GM18520 (cell line): ENCODE measurements around the gene ARF6.
"Not testable (repeated sequence)": the region's sequence is repeated elsewhere in the genome, so short reads cannot be mapped to it uniquely, and the experiment has no call there.

Source experiments
- ATAC-seq: cut with Tn5 transposase; IDR thresholded peaks from one replicate; pipeline ENCODE4 v1.9.1; 2021; ENCODE audit not compliant: unreplicated experiment

ARF6 gene

DNA sequence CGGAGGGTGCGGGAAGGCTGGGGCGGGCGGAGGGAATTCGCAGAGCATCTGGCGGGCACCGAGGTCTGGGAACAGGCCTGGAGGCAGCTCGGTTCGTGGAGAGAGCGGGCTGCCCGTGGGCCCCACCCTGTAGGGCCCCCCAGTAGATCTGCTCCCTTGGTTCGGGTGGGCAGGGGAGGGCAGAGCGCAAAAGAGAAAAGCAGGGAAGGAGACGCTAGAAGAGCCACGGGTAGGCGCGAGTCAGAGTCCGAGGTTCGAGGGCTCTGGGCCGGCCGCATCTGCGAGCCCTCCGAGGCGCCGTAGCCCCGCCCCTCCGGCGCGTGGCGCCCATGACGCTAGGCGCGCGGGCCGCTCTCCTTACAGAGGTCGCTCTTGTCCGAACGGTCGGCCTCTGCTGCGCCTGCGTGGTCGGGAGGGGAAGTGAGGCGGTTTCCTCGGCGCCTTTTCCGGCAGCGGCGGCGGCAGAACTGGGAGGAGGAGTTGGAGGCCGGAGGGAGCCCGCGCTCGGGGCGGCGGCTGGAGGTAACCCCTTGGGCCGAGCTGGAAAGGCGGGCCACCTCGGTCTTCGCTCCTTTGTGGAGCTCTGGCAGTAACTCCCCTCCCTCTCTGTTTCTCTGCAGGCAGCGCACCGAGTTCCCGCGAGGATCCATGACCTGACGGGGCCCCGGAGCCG, at the start of gene ARF6:
Gene ARF6 (plus strand): TSS at position 447 of the 673 bp plus-strand sequence. CDS start 655 bp downstream, outside the sequence.
- peak; percentile 75 for ATAC-seq

DNA sequence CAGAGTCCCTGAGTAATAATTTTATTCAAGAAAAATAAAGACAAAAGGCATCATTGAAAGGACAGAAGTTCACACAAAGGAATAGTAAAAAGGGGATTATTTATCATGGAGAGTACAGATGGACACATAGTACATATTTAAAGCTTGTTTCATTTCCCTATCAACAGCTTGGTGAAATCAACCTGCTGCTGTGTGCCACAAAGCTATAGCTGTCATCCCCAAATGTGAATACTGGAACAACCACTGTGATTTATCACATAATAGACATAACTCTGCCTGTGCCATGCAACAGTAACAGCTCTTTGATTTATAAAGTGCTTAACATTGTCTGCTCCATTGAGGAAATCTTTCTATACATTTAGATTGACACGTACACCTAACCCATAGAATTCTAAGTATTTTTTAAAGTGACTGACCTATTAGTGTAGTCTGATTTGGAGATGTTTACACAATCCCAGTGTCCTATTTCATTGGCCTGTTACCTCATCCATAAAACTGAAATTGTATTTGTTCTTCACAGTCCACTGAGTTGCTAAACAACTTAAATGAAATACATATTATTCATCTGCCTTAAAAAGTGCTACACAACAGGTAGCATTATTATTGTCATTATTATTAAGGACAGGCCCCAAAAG, 43.6 kb upstream of the ARF6 start:
- ATAC-seq = no peak

DNA sequence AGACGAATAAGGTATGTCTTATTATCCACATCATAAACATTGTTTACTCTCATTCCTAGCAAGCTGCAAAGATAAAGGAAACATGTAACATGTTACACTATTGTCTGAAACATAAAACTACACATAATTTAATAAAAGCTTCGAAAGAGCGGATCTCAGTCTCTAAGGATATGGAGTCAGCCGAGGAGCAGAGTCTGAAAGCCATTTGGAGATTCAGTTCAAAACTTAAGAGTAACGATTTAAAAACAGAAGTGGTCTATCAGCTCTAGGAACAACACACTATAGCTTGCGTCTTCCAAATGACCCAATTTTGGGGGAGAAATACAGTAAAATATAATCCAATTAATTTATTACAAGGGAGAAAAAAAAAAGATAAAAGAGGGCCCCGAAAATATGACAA, 41.1 kb upstream of the ARF6 start:
- no peak for ATAC-seq

DNA sequence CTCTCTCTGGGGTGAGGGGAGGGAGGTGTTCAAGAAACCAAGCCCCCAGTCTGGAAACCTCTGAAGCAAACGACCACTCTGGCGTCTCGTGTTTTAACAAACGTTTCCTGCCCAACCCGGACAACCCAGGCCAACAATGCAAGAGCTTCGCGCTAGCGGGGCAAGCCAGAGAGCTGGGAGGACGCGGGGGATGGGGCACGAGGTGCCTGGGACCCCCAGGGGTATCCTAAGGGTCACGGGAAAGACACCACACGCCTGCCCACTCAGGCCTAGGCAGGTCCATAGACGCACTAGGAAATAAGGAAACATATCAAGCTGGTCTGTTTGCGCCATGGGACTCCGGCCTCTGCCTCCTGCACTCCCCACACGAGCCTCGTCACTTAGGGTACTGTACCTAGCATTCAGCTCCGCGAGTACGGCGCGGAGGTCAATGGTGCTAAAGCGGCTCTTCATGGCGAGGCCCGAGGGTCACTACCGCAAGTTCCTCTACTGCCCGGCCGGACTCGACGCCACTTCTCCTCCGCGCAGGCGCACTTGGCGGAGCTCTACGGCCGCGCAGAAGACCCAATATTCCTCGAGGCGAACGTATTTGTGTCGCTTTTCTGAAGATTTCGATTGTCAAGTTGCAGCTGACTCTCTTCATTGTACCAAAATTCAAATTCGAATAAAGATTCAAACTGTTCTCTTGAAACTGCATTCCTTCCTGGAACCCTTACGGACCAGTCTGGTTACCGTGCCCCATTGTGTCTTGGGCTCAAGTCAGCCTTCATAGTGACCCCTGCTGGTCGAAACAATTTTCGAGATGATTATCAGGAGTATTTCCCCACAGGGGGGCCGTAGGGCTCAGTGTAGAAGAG, 40.4 kb upstream of the ARF6 start, which contains the start of gene NEMF:
Gene NEMF (minus strand): TSS at position 488 of the 857 bp plus-strand sequence. CDS start 35 bp downstream, at position 453.
- ATAC-seq = peak; percentile 70

DNA sequence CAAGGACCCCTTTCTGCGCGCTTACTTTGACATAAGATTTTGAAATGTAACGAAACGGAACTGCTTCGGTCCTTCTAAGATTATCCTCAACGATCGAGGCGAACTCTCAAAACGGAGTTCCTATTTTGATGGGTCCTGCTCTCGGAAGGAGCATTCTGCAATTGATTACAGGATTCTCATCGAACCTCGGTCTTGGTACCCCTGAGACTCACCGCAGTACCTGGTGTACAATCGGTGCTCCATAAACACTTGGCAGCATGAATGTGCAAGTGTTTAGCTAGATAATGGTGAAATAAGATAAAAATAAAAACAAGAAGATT, 39.8 kb upstream of the ARF6 start:
- no peak for ATAC-seq

DNA sequence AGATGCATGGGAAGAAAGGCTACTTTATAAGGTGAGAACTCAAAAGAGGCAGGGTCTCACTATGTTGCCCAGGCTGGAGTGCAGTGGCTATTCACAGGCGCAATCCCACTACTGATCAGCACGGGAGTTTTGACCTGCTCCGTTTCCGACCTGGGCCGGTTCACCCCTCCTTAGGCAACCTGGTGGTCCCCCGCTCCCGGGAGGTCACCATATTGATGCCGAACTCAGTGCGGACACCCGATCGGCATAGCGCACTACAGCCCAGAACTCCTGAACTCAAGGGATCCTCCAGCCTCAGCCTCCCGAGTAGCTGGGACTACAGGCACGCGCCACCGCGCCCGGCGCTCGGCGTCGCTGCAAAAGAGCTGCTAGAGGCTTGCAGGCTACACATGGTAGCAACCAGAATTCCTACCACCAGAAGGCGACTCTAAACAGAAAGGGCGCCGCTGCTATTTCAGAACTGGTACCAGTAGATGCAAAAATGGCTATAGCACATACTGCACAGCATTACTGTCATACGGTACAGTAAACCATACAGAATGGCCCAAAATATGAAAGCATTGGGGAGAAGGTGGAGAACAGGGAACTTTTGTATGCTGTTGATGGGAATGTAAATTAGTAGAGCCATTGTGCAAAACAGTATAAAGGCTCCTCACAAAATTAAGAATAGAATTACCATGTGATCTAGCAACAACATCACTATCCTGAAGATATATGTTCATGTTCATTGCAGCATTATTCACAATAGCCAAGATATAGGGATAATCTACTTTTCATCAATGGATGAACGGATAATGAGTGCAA, 39.1 kb upstream of the ARF6 start:
- ATAC-seq = no peak

DNA sequence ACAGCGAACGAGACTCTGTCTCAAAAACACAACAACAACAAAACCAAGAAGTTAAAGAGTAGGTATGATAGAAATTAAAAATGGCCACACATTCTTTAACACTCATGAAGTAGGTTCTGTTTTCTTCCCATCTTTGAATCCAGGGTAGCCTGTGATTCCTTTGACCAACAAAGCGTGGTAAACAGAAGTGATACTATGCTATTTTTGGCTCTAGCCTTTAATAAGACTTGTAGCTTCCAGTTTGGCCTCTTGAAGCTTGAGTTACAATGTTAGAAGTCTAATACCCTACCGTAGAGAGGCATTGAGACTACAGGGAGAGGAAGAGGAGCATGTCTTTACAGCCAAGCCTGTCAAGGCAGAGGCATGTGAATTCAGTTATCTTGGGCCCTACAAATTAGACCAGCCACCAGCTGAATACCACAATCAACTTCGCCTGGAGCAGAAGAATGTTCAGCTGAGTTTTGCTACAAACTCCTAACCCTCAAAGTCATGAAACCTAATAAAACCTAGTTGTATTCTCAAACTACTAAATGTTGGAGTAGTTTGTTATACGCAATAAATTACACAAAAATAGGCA, 35.4 kb upstream of the ARF6 start:
- no peak for ATAC-seq

DNA sequence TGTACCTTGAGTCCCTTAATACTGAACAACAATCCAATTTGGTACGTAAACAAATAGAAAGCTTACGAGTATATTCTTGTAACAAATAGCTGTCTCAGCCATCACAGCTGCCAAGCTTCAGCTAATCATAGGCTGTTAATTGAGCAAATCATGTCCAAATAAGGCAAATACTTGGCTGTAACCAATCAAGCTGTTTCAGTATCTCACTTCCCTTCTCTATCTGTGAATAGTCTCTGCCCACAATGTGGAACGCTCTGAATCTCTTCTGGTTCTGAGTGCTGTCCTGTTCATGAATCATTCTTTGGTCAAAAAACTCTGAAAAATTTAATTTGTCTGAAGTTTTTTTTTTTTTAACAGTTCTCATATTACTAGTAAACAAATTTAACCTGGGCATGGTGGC, 34.5 kb upstream of the ARF6 start:
- ATAC-seq = no peak

DNA sequence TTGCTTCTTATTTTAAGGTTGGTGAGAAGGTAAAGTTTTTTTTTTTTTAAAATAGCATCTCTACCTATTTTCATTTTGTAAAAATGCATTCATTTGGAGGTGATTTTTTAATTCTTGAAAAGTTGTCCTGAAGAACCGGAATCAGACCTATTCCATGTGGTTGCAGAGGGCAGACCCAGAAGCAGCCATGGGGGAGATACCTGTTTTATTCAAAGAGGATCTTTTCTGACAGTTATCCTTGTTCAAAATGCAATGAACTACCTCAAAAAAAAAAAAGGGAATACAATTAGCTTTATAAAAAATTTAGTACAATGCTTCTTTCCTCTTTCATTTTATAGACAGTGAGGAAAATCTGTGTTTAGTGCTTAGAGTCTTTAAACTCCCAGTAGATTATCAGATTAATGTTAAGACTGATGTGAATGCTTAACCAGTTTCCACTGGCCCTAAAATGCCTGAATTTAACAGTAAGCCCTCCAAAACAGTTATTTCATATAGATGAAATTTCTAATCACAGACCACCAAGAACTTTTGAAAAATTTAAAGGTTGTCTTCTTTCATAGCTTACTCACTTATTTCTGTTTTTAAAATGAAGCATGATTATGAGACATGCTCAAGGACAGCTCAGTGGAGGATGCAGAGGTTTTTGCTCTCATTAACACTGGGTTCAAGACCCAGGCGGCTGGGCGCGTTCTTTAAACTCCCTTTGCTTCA, 31.7 kb upstream of the ARF6 start:
- no peak for ATAC-seq

DNA sequence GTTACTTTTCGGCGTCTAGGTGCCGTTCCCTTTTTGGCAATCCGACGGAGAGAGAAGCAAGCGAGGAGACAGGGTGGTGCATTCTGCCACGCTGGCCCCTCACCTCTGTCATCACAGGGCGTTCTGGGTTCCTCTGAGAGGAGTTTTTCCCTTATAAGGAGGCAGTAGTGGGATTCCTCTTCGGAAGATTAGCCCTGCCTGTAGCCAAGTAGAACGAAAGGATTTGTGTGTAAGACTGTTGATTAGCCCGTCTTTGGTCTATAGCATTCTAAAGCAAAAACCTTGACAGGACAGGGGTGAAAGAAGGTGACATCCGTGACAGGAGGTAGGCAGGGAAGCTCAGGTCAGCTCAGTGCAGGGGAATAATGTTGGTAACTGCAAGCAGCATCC, 31.2 kb upstream of the ARF6 start:
- ATAC-seq = no peak

DNA sequence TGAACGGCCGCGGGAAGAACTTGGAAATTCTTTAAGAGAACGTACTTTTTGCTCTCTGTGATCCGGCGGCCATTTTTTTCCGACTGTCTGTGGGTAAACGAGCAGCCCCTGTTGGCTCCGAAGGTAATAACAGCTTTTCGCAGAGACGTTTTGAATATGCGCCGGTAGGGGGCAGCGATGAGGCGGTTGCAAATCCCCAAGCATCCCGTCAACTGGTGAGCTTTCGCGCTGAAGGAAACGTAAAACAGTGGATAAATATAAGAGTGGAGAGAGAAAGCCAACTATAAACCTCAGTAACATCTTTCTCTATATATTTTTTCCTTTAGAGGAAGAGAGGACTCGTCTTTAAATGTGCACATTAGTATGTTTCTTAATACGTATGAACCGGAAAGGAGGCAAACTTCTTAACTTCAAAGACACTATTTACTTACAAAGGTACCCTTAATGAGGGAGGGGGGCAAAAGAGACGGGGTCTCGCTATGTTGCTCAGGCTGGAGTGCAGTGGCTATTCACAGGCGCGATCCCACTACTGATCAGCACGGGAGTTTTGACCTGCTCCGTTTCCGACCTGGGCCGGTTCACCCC, 30.7 kb upstream of the ARF6 start:
- ATAC-seq = peak; percentile 21

DNA sequence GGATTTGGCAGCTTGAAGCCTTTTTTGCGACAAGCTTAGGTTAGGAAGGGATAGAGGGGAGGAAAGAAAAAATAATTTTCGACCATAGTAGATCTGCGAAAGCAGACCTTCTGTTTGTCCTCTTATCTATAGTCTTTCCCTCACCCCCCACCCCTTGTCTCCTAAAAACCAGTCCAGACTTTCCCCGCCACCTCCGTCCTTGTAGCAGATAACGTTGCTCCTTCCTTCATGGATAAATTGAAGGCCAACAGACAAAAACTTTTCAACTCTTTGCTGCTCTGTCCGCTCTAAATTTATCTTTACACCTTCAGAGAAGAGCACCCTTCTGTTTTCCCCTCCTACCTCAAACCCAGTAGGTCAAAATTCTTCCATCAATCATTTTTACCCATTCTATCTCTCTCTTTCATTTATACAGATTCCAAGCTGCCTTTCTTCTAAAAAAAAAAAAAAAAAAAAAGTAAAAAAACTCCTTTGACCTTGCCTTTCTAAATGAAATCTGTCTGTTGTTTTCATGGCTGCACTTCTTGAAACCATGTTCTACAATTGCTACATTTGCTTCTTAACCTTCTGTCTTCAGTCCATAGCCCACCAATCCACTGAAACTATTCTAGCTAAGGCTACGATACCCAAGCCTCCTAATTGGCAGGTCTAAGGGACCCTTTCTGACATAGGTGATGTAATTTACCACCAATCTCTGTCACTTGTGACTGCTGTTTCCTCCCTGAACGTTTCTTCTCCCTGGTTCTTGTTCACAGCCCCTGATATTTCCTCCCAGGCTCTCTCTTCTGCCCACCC, 29.2 kb upstream of the ARF6 start:
- ATAC-seq = no peak

DNA sequence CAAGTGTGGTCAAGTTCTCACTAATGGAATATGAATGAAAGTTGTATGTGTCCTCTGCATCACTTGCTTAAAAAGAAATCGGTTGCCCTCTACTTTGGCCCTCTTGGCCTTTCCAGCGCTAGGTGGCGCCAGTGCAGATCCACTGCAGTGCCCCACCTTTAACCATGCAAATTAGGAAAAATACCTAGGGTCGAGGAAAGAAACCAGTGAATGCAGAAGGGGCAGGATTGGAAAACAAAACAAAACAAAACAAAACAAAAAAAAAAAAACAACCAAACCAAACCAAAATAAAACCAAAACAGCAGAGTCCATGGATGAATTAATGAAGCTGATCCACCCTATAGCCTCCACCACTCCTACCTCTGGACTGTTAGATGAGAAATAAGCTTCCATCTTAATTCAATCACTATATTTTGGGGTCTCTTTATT, 27.4 kb upstream of the ARF6 start:
- no peak for ATAC-seq

DNA sequence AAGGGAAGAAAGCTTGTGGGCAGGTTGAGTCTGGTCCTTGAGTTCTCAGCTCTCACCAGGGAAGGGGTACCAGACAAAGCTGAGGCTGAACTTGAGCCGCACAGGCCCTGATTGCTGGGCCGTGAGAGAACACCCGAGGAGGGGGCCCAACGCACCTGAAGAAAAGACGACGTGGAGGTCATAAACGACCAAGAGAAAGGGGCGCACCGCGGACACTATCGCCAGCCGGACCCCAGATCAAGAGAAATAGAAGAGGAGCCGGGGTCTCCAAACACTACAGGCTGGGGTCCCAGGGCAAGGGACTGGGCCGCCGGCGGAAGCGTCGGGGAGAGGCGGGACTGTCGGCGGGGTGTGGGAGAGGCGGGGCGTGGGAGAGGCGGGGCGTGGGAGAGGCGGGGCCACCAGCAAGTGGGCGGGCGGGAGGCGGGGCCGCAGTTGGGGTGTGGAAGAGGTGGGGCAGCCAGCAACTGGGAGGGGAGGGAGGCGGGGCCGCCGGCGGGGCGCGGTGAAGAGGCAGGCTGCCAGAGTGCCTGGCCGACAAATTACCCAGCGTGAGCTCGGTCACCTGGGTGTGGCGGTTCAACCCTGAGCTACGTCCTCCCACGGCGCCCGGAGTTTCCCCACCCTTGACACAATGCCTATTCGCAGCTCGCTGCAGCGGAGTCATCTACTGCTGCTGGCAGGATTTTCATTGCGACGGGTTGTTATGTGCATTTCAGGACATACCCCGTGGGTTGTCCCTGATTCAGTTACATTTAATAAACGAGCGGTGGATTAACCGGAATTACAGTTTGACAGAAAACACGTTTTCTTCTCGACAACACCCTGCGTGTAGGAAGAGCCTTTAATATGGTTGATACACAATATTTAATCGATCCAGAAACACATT, 24.8 kb upstream of the ARF6 start:
- ATAC-seq = peak; percentile 81

DNA sequence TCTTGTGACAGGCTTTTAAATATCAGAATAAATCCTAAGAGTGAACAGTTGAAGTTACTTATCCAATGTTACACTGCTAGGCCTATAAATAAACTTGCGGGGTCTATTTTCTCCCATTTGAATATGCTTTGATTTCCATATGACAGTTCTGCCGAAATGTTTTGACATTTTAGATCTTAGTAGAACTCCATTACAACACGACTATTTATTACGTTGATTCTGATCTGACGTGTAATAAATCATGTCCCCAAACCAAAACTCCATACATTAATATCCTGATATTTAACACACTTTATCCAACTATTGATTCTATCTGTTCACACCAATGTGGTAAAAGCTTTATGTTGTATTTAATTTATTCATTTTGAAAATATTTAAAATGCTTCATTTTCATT, 24.2 kb upstream of the ARF6 start:
- no peak for ATAC-seq

DNA sequence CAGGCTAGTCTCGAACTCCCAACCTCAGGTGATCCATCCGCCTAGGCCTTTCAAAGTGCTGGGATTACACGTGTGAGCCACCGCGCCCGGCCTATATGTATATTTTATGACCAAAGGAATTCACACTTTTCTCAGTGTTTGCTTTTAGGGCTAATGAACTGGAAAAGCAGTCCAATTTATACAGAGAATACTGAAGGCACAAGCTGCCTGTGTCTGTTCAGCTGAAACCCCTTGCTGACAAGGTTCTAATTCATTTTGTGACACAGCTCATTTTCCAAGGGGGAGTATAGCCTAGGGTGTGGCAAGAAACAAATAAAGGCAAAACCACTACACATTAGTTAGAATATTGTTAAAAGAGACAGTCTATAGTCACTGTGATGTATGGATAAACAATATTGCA, 22.0 kb upstream of the ARF6 start:
- no peak for ATAC-seq

DNA sequence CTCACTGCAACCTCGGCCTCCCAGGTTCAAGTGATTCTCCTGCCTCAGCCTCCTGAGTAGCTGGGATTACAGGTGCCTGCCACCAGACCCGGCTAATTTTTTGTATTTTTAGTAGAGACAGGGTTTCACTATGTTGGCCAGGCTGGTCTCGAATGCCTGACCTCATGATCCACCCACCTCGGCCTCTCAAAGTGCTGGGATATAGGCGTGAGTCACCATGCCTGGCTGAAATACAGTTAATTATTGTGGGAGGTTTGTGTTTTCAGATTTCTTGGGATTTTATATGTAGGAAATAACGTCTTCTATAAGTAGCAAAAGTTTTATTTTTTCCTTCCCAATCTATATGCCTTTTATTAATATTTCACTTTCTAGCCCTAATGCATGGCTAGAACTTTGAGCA, 19.3 kb upstream of the ARF6 start:
- ATAC-seq = not testable (repeated sequence)

DNA sequence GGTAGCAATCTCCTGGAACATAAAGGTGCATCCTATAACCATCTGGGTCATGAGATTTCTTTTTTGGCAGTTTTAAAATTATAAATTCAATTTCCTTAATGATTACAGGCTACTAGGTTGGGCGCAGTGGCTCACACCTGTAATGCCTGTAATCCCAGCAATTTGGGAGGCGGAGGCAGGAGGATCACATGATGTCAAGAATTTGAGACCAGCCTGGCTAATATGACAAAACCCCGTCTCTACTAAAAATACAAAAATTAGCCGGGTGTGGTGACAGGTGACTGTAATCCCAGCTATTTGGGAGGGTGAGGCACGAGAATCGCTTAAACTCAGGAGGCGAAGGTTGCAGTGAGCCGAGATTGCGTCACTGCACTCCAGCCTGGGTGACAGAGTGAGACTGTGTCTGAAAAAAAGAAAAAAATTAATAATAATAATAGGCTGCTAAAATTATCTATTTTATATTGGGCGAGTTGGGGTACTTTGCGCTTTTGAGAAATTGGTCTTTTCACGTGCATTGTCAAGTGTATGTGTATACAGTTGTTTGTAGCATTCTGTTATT, 17.2 kb upstream of the ARF6 start:
- no peak for ATAC-seq
